Gastrocnemius medialis (tissue), 4 donors: ENCODE data around the gene RAB14. TPM values are rescaled to one million over a fixed set of nuclear protein-coding genes. Genes with fewer than 3 reads are reported as not detected.

Source experiments
- ATAC-seq, 2 donors: fragments of 150-250 bp; one replicate each; pipeline ENCODE4 v1.9.1; 2016
- DNase-seq, 2 donors: peaks; one replicate each; pipeline ENCODE4 v3.0.0-alpha.2; 2019
- H3K27ac ChIP-seq, 4 donors: fragments of 200-600 bp; sonication (generic); 1 replicate in 1 of 4; 2 replicates in 3 of 4; pipeline ENCODE4 v1.5.1; 2016 to 2018; ENCODE audit warnings: mild to moderate bottlenecking in 2 of 4, moderate library complexity in 1 of 4
- H3K27me3 ChIP-seq, 3 donors: fragments of 200-600 bp; sonication (generic) in 2 of 3; 1 replicate in 1 of 3; 2 replicates in 2 of 3; pipeline versions ENCODE4 v1.5.1 to v1.6.0; 2016 to 2019; ENCODE audit warnings: mild to moderate bottlenecking in 1 of 3, moderate library complexity in 1 of 3
- H3K36me3 ChIP-seq, 2 donors: fragments of 200-600 bp; sonication (generic) in 1 of 2; one replicate each; pipeline ENCODE4 v1.5.1; 2017 to 2018
- H3K4me1 ChIP-seq, 2 donors: fragments of 200-600 bp; sonication (generic) in 1 of 2; one replicate each; pipeline ENCODE4 v1.5.1; 2016 to 2017; ENCODE audit warnings: mild to moderate bottlenecking in 2 of 2
- H3K4me3 ChIP-seq, 4 donors: fragments of 200-600 bp; sonication (generic) in 3 of 4; 1 replicate in 1 of 4; 2 replicates in 3 of 4; pipeline ENCODE4 v1.5.1; 2016 to 2019; ENCODE audit warnings: mild to moderate bottlenecking in 2 of 4
- H3K9me3 ChIP-seq, 3 donors: fragments of 200-600 bp; sonication (generic) in 2 of 3; 1 replicate in 1 of 3; 2 replicates in 2 of 3; pipeline ENCODE4 v1.5.1; 2016 to 2019
- CTCF ChIP-seq, 5 experiments: fragments of 450-650 bp in 3 of 5; fragments of 200-600 bp in 2 of 5; sonication (generic) in 2 of 5; IDR thresholded peaks in 4 of 5; conservative IDR thresholded peaks in 1 of 5; 1 replicate in 4 of 5; 2 replicates in 1 of 5; pipeline ENCODE4 v1.5.1; 2016 to 2019; ENCODE audit warnings: antibody characterized with exemption in 5 of 5, mild to moderate bottlenecking in 3 of 5, moderate library complexity in 3 of 5
- POLR2A ChIP-seq, 2 donors: fragments of 450-650 bp; IDR thresholded peaks; one replicate each; pipeline ENCODE4 v1.6.1; 2017; ENCODE audit warnings: antibody characterized with exemption in 2 of 2, mild to moderate bottlenecking in 2 of 2, moderate library complexity in 2 of 2
- in situ Hi-C, 4 donors: fragments of 200-750 bp; cut with MboI; loops; one replicate each; pipeline versions ENCODE4 v1.15.0 to v1.8.0; 2017; ENCODE audit warnings: low sequenced_read_pairs in 4 of 4
- intact Hi-C: fragments of 100-400 bp; cut with DNase I; formaldehyde crosslinking; loops from one replicate; pipeline ENCODE4 v1.15.1; 2023; ENCODE audit warnings: low total_unique reads
- total RNA-seq, 4 donors: library from RNA; depleted of rRNA; stranded (reverse); fragments of >200 nt; gene quantifications; one replicate each; pipeline versions ENCODE4 v1.1.0 to v1.2.3, GENCODE V29; 2016

The RAB14 gene
- total RNA-seq, 4 donors from 2014 or later: 18.7 to 26.8 (median 19.5) TPM

DNA sequence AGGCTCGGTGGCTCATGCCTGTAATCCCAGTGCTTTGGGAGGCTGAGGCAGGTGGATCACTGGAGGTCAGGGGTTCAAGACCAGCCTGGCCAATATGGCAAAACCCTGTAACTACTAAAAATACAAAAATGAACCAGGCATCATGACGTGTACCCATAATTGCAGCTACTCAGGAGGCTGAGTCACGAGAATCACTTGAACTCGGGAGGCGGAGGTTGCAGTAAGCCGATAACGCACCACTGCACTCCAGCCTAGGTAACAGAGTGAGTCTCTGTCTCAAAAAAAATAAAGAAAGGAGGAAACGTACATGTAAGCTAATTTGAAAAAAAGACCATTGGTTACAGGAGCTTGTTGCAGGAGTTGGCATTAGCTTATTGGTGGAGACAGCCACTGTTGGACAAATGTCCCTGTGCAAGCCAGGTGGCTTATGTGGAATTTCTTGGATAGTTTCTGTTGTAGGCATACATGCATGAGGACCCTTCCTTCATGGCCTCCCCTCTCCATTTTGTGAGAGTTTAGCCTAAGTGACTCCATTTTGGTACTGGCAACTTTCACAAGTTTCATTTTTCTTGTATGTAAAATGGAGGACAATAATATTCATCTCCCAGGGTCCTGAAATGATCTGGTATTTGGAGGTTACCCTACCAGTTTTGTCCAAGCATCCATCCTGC lies 16.8 kb upstream of the RAB14 start:
- H3K27ac ChIP-seq: no peak overlapping the region
- intact Hi-C loops (no loop called here), in situ Hi-C loops (loop anchor here (5.0 to 25.0 kb wide), 4 partner anchors 46 to 179 kb away; partner anchors contain the start of gene GSN (in 1 of the 4))
- H3K27me3 ChIP-seq: no peaks in the 10 kb centered on the region
- no peaks in the 10 kb centered on the region for H3K9me3 ChIP-seq
- TF ChIP-seq POLR2A (IDR thresholded peaks at IDR 0.05): no peak
- TF ChIP-seq CTCF (IDR thresholded peaks at IDR 0.05 in 4 of 5, conservative IDR thresholded peaks at IDR 0.05 in 1 of 5): no peak
- no peak overlapping the region for H3K4me3 ChIP-seq
- H3K36me3 ChIP-seq: no peaks in the 10 kb centered on the region
- DNase-seq: no peak
- ATAC-seq: no peak
- no peaks in the 10 kb centered on the region for H3K4me1 ChIP-seq

GRCh38 chr9:121217609-121218292 lies 16.1 kb upstream of the RAB14 start:
- Histone ChIP-seq H3K36me3 (no peaks in the 10 kb centered on the region), H3K27ac (no peak overlapping the region), H3K4me3 (no peak overlapping the region), H3K9me3 (no peaks in the 10 kb centered on the region), H3K27me3 (no peaks in the 10 kb centered on the region), H3K4me1 (peaks cover 0 to 6% of the 10 kb centered on the region in 2 donors)
- DNase-seq: no peak
- in situ Hi-C loops: loop anchor here (5.0 to 25.0 kb wide), 4 partner anchors 47 to 180 kb away; partner anchors contain the start of gene GSN (in 1 of the 4)
- TF ChIP-seq CTCF (IDR thresholded peaks at IDR 0.05 in 4 of 5, conservative IDR thresholded peaks at IDR 0.05 in 1 of 5) (no peak), POLR2A (IDR thresholded peaks at IDR 0.05) (no peak)
- ATAC-seq: no peak
- intact Hi-C loops: no loop called here

- no peaks in the 10 kb centered on the region for H3K27me3 ChIP-seq
- TF ChIP-seq CTCF (IDR thresholded peaks at IDR 0.05 in 4 of 5, conservative IDR thresholded peaks at IDR 0.05 in 1 of 5) (no peak), POLR2A (IDR thresholded peaks at IDR 0.05) (no peak)
- H3K27ac ChIP-seq: no peak overlapping the region
- H3K9me3 ChIP-seq: no peaks in the 10 kb centered on the region
- peaks cover 0 to 6% of the 10 kb centered on the region in 2 donors for H3K4me1 ChIP-seq
- H3K4me3 ChIP-seq: no peak overlapping the region
- H3K36me3 ChIP-seq: no peaks in the 10 kb centered on the region
- ATAC-seq (no peak), DNase-seq (no peak)
- in situ Hi-C loops: loop anchor here (5.0 to 25.0 kb wide), 4 partner anchors 48 to 181 kb away; partner anchors contain the start of gene GSN (in 1 of the 4)
- intact Hi-C loops: no loop called here
Observed at GRCh38 chr9:121216271-121216805, 14.7 kb upstream of the RAB14 start.

GRCh38 chr9:121214005-121214404 lies 12.3 kb upstream of the RAB14 start:
- in situ Hi-C loops: loop anchor here (5.0 to 25.0 kb wide), 4 partner anchors 51 to 183 kb away; partner anchors contain the start of gene GSN (in 1 of the 4)
- DNase-seq: no peak
- H3K27me3 ChIP-seq: no peaks in the 10 kb centered on the region
- TF ChIP-seq CTCF (IDR thresholded peaks at IDR 0.05 in 4 of 5, conservative IDR thresholded peaks at IDR 0.05 in 1 of 5) (no peak), POLR2A (IDR thresholded peaks at IDR 0.05) (no peak)
- no peak overlapping the region for H3K27ac ChIP-seq
- H3K36me3 ChIP-seq: no peaks in the 10 kb centered on the region
- no peak for ATAC-seq
- no peak overlapping the region for H3K4me3 ChIP-seq
- no peaks in the 10 kb centered on the region for H3K9me3 ChIP-seq
- H3K4me1 ChIP-seq: peaks cover 0 to 6% of the 10 kb centered on the region in 2 donors
- intact Hi-C loops: loop anchor here (5.0 kb wide), 3 partner anchors 83 to 163 kb away; no protein-coding TSS in a partner anchor
